GM19463 (cell line): ENCODE measurements around the gene FAM72B.
A peak's percentile ranks its signal among the peaks of the same experiment; 100 is the strongest.
"Not testable (repeated sequence)": the region's sequence is repeated elsewhere in the genome, so short reads cannot be mapped to it uniquely, and the experiment has no call there.

Experiments
- ATAC-seq: cut with Tn5 transposase; IDR thresholded peaks from one replicate; pipeline ENCODE4 v1.9.1; 2021; ENCODE audit warnings: mild to moderate bottlenecking, moderate library complexity; ENCODE audit not compliant: unreplicated experiment

Gene FAM72B

DNA sequence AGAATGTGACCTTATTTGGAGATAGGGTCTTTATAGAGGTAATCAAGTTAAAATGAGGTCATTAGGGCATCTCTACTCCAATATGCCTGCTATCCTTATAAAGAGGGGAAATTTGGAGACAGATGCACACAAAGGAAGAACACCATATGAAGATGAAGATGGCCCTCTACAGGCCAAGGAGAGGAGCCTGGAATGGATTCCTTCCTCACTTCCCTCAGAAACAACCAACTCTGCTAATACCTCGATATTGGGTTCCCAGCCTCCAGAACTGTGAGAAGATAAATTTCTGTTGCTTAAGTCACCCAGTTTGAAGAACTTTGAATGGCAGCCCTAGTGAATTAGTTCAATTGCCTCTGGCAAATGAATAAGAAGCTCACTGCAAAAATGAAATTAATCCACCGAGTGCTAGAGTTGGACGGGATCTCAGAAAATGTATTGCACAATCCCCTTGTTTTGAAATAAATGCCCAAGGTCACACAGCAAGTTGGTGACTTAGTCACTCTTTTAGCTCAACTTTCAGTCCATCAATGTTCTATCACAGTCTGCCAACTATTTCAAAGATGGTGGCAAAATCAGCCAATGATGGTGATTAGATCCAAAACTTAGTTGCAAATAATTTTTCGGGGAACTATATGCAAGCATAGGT is 27.1 kb downstream of the FAM72B start:
- not testable (repeated sequence) for ATAC-seq

DNA sequence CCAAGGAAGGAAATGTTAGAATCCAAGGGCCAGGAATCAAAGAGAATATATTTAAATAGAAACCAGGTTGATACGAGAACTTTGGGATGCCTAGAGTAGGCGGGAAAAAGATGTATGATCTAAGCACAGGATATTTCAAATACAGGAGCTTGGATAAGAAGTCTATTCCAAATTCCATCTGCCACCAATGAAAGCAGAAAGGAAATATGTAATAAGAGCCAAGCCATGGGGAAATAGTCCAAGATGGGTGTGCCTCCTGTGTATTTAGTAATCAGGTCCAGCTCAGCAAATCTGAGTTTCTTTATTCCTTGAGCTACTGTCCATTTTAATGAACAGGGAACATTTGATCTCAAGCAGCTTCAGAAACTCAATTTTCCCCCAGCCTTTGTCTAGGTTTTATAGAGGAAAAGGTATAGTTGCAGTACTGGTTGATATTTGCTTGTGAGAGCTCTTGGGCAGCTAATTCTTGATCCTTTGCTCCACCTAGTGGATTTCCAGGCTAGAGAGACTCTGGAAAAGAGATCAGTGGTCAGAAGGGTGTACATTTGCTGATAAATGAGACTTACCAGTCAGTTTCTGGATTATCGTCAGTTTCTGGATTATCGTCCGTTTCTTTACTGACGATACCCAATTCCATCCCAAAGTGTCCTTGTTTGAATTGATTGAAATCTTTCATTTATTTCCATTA is 28.3 kb downstream of the FAM72B start:
- not testable (repeated sequence) for ATAC-seq

DNA sequence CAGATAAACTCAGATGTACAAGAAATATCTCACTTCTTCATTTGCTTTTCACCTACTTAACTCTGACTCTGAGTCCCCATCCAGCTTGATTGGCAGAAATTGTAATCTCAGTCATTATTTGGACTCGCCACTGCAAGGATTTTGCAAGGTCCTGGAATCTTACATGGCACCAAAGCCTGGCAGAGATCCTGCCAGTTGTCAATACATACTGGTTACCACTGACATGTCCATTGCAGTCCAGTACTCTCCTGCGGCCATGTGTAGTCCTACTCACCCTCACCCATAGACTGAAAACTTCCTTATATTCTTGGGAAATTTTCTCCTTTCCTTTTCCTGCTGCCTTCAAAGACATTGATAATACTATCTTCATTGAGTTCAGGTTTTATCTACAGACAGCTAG is 29.3 kb downstream of the FAM72B start:
- ATAC-seq, result not testable (repeated sequence)

DNA sequence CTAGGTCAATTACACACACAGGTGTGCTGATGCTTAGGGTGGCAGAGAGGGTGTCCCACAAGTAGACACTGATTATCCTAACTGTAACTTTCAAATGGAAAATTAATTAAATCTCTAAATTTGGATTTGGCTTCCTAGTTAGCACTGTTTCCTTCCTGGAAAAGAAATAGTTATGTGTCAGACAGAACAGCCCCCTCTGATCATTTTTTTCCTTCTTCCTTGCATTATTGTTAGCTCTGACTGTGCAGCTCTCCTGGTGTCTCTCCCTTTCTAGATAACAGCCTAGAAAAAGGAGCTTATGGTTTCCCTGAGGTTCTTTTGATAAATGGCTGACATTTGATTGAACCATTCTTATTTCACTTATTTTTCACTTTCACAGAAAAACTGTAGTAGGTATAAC is 31.4 kb downstream of the FAM72B start:
- not testable (repeated sequence) for ATAC-seq

DNA sequence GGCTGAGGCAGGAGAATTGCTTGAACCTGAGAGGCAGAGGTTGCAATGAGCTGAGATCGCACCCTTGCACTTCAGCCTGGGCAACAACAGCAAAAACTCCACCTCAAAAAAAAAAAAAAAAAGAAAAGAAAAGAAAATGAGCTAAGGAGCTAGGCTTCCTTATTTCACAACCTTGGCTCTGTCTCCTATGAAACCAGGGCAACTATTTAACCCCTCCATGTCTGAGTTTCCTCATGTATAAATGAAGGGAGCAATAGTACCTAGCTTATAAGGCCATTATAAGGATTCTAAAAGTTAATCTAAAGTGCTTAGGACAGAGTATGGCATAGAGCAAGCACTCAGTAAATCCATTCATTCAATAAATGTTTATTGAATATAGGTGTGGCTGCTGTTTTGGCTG is 32.8 kb downstream of the FAM72B start:
- not testable (repeated sequence) for ATAC-seq

DNA sequence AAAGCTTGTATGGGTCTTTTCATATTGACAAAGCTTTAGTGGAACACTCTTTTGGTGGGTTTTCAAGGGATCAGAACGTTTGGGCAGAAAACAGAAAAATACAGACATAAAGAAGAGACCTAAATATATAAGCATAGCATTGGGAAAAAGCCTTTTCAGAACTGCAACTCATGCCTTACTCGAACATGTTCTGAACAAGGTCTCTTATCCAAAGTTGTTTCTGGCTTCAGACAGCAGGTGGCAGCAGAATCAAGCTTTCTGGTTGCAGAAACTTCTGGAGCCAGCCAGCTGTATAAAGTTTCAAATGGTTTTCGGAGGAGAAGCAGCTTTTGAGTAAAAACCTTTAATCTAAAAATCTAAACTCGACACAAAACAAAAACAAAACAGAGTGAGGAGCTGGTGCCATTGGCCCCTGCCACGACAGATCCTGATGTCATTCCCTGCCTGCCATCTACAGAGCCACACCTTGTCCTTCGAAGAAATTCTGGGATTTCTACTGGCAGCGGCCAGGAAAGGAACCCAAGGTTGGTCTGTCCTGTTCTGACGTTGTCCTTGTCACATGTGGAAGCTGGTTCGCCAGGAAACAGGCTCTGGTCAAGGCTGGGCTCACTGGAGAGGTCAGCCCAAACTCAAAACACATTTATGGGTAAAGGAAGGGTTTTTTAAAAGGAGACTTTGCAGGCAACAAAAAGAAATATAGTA is 35.5 kb downstream of the FAM72B start:
- ATAC-seq, result peak; percentile 65

DNA sequence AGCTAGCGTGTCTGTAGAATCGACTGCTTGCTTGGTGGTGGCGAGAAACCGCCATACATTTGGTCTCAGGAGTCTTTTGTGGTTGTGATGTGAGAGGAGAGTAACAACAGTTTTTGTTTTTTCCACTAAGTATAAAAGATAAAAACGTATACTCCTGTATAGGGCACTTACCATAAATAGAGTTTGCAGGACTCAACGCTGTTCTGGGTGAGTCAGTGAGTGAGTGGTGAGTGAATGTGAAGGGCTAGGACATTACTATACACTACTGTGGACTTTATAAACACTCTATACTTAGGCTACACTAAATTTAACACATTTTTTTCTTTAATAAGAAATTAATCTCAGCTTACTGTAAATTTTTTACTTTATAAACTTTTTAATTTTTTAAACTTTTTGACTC is 43.7 kb downstream of the FAM72B start:
- ATAC-seq, result not testable (repeated sequence)

DNA sequence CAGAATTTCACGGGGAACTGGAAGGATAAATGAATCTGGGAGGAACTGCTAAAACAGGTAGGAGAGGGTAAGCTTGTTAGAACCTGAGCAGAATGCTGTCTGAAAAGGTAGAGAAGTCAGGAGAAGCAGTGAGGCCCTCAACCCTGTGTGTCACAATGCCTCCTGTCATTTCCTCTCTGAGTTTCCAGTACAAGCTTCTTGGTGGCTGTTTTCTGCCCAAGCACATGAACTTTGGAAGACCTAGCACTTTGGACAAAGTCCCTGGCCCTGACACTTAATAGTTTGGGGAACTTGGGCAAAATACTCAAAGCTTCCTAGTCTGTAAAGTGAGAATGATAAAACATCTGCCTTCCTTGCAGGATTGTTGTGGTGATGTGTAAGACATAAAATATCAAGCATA is 52.6 kb downstream of the FAM72B start:
- ATAC-seq, result not testable (repeated sequence)

DNA sequence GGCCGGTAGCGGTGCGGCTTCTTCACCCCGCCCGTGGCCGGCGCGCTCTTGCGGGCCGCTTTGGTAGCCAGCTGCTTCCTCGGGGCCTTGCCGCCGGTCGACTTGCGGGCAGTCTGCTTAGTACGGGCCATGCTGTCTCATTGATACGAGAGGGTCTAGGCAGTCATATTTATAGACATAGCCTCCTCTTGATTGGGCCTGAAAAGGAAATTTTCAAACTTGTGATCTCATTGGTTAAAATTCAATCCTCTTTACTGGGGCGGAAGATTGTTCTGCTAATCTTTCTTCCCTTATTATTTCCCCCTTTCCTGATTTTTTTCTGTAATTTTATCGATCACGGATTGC is 65.7 kb downstream of the FAM72B start:
- ATAC-seq, result not testable (repeated sequence)
